GM12872 (cell line): Measurements from ENCODE around the gene ABHD2.

ENCODE experiments used
- TF ChIP-seq, protein P1 (sequence below): IDR thresholded peaks from 3 replicates; pipeline ENCODE4 v1.5.1; 2011; ENCODE audit warnings: low read depth, mild to moderate bottlenecking, low read length, moderate library complexity; ENCODE audit not compliant: insufficient read depth

Gene ABHD2

DNA sequence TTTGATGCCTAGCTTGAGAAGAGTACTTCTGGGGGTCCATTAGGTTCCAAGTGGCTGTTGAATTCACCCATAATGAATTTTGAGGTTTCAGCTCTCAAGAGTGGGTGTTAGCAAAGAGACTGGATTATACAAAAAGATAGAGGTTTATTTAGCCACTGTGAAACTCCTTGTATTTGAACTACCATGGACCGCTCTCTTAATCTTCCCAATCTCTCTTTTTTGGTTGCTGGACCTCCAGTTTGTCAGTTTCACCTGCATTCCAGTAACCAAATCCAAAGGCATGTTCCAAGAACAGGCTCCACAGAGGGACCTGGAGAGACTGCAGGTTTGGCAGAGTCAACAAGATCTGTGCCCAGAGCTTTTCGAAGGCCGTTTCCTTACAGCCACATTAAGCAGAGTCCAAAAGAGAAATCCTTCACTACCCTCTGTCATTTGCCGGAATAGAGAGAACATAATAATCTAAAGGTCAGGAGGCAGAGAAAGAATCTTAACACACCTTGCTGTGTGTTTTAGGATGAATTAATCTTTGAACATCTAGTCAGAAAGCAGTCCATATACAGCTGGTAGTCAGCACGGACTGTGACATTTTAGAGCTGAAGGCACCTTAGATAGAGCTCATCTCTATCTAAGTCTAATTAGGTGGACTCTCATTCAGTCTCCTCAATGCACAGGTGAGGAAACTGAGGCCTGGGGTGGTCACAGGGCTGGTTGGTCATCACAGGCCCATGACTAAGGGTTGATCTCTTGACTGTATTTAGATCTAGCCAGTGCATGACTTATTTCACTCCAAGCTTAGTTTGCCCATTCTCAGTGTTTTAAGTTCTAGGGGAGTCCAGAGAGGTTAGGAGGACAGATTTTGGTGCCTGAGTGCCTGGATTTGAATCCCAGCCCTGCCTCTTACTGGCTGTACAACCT is 1.3 kb downstream of the ABHD2 start:
- TF ChIP-seq, protein P1, sequence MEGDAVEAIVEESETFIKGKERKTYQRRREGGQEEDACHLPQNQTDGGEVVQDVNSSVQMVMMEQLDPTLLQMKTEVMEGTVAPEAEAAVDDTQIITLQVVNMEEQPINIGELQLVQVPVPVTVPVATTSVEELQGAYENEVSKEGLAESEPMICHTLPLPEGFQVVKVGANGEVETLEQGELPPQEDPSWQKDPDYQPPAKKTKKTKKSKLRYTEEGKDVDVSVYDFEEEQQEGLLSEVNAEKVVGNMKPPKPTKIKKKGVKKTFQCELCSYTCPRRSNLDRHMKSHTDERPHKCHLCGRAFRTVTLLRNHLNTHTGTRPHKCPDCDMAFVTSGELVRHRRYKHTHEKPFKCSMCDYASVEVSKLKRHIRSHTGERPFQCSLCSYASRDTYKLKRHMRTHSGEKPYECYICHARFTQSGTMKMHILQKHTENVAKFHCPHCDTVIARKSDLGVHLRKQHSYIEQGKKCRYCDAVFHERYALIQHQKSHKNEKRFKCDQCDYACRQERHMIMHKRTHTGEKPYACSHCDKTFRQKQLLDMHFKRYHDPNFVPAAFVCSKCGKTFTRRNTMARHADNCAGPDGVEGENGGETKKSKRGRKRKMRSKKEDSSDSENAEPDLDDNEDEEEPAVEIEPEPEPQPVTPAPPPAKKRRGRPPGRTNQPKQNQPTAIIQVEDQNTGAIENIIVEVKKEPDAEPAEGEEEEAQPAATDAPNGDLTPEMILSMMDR = no peak

DNA sequence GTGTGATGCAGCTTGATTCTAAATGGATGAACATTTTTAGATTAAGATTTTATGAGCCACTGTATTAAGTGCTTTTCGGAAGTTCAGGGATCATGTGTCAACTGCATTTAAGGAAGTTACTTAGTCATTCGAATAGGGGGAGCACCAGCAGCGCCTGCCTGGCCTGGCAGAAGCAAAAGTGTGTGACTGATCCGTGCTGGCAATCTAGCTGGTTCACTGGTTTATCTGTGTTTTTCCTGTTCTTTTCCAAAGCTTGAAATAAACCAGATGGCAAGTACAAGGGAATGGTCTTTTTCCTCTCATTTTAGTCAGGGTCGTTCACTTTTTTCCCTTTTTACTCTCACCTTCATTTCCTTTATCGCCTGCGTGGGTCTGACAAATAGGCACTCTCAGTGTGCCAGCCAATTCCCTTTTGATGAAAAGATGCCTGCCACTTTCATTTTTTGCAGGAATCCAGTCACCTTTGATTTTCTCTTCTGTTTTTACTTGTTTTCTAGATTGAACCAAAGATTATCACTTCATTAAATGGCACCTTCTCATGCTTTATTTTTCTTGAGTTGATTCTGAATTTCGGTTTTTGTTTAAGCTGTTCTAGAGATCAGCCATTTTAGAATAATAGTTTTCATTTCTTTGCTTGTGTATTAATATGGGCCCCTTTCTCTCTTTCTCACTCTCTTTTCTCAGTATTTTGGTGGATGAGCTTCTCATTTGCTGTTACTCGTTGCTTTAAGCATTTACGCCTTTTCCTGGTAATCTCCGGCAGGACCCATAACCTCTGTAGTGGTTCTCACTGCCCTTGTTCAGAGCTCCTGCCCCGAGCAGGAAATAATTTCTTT is 2.8 kb downstream of the ABHD2 start:
- TF ChIP-seq, protein P1 = no peak

DNA sequence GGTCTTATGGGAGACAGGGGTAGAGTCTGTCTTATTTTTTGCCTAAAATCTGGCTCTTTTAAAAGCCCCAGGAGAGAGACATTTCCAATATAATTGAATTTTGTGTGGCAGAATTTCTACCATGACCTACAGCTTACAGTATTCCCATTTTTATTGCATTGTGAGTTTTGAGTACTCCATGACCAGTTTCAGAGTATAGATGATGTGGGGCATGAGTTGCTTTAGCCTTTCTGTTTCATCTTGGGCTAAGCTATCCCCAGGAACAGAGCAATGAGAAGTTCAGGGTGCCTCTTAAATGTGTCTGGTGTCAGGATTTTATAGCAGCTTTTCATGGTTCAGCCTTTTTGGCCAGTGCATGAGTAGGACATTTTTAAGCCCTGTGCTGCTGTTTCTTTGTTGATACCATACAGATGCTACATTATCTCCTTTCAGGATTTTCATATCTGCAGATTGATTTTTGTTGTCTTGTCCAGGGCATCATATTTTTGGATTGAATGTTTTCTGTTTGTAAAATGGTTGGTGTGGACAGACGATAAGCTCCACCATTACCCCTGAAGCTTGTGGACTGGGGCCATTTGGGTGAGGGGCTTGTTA is 3.5 kb downstream of the ABHD2 start:
- TF ChIP-seq, protein P1 = no peak

DNA sequence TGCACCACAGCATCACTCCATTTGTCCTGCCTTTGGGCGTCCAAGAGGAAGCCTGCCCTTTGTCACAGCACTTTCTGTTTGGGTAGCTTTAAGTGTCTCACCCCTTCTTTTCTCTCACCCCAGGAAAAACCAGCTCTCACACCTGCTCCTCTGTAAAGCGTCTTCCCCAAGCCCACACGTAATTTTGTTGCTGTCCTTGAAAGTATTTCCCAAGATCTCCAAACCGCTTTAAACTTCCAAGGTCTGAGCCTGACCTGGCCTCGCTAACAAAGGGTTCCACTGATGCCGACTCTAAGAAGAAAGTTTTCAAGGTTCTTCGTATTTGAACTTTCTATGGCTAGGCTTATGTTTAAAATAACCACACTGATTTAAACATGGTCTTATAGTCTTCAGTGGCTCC is 5.3 kb downstream of the ABHD2 start:
- TF ChIP-seq, protein P1 = no peak

DNA sequence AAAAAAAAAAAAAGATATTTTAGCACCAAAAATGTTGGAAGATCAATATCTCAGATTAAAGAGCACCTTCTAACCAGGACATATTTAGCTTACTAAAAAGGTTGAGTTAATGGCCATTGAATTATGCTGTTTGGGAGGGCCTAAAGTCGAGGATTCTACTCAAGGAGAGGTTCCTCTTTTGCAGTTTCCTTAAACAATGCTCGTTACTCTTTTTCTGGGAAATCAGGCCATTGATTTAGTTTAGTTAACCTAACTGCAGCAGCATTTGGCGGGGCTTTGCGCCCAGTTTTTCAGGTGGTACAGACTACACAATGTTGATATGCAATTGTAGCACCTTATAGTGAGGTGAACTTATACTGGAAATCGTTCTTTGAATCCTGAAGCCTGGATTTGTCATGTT is 6.8 kb downstream of the ABHD2 start:
- TF ChIP-seq, protein P1 = no peak

DNA sequence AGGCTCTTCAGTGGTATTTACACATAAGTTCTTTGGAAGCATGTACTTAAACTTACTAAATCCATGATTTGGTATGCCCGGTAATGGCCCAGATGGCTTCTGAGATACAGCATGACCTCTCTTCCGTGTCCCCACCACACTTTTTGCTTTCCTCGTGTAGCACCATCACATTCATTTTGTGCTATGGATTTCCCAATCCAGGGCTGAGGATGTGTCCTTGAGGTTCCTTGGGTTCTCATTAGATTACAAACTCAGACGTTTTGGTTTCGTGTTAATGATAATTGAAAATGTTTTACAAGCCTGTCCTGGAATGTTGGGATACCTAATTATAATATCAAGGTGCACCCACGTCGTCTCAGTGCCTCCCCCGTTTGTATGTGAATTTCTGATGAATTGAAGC is 7.3 kb downstream of the ABHD2 start:
- TF ChIP-seq, protein P1 = no peak

DNA sequence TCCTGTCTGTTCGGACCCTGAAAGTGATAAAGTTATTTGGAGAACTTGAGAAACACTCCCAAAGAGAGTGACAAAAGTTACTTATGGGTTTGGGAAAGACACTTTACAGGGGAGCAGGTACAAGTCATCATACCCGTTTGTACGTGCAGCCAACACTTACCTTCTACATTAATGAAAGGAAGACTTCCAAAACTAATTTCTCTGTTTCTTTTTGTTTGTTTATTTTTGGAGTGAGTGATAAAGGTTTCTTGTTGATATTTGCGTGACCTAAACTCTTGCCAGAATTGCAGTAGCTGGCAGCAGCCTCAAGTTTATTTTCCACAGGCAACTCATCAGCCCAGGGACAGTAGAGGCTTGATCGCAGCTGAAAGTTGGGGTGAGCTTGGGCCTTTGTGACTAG is 8.4 kb downstream of the ABHD2 start:
- TF ChIP-seq, protein P1 = no peak
